HAP-1 (cell line): Measurements from ENCODE around the gene WIPI1.

Source experiments
- DNase-seq, 2 experiments: peaks; one replicate each; pipeline ENCODE4 v3.0.0-alpha.2; 2016 to 2020; ENCODE audit warnings: low spot score in 2 of 2
- H3K27me3 ChIP-seq: fragments of 250-450 bp; sonication (Bioruptor Pico); 2 replicates; pipeline ENCODE4 v1.5.1; 2020; ENCODE audit warnings: low read depth, mild to moderate bottlenecking, moderate library complexity
- H3K36me3 ChIP-seq: fragments of 250-450 bp; sonication (Bioruptor Pico); replicated peaks from 2 replicates; pipeline ENCODE4 v1.5.1; 2020; ENCODE audit warnings: mild to moderate bottlenecking
- H3K4me1 ChIP-seq: fragments of 250-450 bp; sonication (Bioruptor Pico); 2 replicates; pipeline ENCODE4 v1.5.1; 2020; ENCODE audit warnings: mild to moderate bottlenecking
- H3K4me3 ChIP-seq: fragments of 250-450 bp; sonication (Bioruptor Pico); 2 replicates; pipeline ENCODE4 v1.5.1; 2020; ENCODE audit warnings: mild to moderate bottlenecking, moderate library complexity
- H3K9me3 ChIP-seq: fragments of 250-450 bp; sonication (Bioruptor Pico); 2 replicates; pipeline ENCODE4 v1.5.1; 2020; ENCODE audit warnings: mild to moderate bottlenecking, moderate library complexity
- in situ Hi-C: fragments of 300-500 bp; cut with MboI; formaldehyde crosslinking; loops from 3 replicates; pipeline ENCODE4 v1.14.3; 2020; ENCODE audit warnings: low sequenced_read_pairs, inconsistent platforms, mixed read lengths

WIPI1 gene

GRCh38 chr17:68439656-68440290 lies 17.5 kb downstream of the WIPI1 start:
- no peaks in the 10 kb centered on the region; the same call in 1 of the 2 replicates for H3K4me1 ChIP-seq
- in situ Hi-C loops, result loop anchor here (10.0 kb wide), 1 partner anchor 175 kb away; no protein-coding TSS in a partner anchor
- no peak for DNase-seq
- no peak overlapping the region for H3K4me3 ChIP-seq
- H3K27me3 ChIP-seq, result no peaks in the 10 kb centered on the region
- H3K9me3 ChIP-seq, result no peaks in the 10 kb centered on the region
- H3K36me3 ChIP-seq, result no peaks in the 10 kb centered on the region

DNA sequence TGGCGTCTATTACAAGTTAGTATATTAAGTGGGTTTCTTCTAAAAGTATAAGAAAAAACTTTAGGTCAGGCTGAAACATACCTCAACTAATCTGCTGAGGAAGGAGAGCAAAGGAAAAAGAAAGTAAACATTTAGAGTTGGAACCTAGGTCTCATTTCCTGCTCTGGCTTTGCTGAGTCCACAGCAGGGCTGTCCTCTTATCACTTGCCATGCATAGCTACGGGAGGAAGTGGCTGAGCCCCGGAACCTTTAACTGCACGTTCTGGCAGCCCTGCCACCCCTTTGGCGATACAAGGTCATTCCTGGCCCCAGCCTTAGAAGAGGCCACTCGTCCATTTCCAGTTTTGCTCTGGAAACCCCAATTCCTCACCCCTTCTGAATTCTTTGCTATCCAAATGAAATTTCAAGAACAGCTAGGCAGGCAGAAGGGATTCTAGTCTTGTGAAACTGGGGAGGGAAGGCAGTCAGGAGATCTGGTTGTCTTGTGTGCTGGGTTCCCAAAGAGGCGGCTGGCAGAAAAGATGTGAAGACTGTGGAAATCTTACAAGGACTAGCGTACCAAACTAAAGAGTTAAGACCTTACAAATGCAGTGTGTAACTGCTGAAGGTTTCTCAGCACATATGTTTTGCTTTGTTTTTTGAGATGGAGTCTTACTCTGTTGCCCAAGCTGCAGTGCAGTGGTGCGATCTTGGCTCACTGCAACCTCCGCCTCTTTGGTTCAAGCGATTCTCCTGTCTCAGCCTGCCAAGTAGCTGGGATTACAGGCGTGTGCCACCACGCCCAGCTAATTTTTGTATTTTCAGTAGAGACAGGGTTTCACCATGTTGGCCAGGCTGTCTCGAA lies 19.1 kb downstream of the WIPI1 start:
- H3K4me3 ChIP-seq, result no peak overlapping the region
- no peaks in the 10 kb centered on the region; the same call in 1 of the 2 replicates for H3K4me1 ChIP-seq
- no peaks in the 10 kb centered on the region for H3K36me3 ChIP-seq
- in situ Hi-C loops, result loop anchor here (10.0 kb wide), 1 partner anchor 173 kb away; no protein-coding TSS in a partner anchor
- DNase-seq, result no peak
- H3K9me3 ChIP-seq, result no peaks in the 10 kb centered on the region
- no peaks in the 10 kb centered on the region for H3K27me3 ChIP-seq

DNA sequence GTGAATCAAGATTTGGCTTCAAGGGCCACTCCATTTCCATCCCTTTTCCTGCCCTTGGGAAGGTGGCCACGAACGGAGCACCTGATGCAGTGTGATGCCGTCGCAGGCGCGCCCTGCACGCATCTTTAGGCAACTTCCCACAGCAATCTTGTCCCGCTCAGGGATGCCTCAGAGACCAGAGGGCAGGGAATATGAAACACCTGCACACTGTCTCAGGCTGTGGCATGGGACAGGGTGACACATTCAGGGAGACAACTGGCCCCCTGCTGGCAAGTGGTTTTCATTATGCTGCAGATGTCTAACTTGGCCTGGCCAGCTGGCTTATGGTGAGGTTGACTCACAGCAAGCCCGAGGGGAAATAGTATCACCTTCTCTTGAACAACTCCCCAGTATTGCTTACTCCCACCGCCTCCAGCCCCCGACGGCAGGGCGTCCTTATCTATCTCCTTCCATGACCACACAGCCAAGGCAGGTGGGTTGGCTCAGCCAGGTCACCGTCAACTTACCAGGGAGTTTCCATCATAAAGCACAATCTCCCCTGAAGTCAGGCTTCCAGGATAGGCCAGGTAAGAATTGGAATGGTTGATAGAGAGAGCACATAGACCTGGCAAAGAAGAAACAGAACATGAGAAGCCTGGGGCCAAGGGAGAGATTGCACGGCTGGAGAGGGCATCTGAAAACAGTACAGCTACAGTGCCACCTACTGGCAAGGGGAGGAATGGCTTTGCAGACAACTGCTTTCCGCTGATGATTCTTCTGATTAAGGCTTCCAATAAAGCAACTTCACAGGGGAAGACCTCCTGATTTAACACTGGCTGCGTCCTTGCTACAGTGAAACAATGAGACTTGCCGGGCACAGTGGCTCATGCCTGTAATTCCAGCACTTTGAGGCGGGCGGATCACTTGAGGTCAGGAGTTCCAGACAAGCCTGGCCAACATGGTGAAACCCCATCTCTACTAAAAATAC lies 21.1 kb downstream of the WIPI1 start:
- Histone ChIP-seq H3K4me3 (no peak overlapping the region), H3K36me3 (no peaks in the 10 kb centered on the region), H3K9me3 (no peaks in the 10 kb centered on the region), H3K27me3 (no peaks in the 10 kb centered on the region), H3K4me1 (no peaks in the 10 kb centered on the region; the same call in 1 of the 2 replicates)
- peak; percentile 73 to 88 for DNase-seq
- in situ Hi-C loops, result loop anchor here (10.0 kb wide), 1 partner anchor 171 kb away; no protein-coding TSS in a partner anchor

DNA sequence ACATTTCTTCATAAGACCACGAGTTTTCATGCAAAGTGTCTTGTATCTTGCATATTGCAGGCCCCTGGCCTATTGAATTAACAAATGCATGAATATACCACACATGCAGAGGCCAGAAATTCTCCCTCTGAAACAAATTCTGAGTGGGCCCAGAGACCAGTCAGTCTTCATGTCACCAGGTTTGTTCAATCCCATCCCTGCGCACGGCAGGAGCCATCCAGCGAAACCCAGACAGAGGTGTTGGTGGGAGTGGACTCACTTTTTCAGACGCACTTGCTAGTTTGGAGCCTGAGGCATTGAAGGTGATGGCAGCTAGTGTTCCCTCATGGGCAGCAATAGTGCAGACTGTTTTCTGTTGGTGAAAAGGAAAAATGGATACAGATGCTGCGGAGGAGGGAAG lies 21.9 kb downstream of the WIPI1 start:
- Histone ChIP-seq H3K4me3 (no peak overlapping the region), H3K36me3 (no peaks in the 10 kb centered on the region), H3K4me1 (no peaks in the 10 kb centered on the region), H3K27me3 (no peaks in the 10 kb centered on the region), H3K9me3 (no peaks in the 10 kb centered on the region)
- in situ Hi-C loops, result loop anchor here (10.0 kb wide), 1 partner anchor 171 kb away; no protein-coding TSS in a partner anchor
- no peak for DNase-seq

DNA sequence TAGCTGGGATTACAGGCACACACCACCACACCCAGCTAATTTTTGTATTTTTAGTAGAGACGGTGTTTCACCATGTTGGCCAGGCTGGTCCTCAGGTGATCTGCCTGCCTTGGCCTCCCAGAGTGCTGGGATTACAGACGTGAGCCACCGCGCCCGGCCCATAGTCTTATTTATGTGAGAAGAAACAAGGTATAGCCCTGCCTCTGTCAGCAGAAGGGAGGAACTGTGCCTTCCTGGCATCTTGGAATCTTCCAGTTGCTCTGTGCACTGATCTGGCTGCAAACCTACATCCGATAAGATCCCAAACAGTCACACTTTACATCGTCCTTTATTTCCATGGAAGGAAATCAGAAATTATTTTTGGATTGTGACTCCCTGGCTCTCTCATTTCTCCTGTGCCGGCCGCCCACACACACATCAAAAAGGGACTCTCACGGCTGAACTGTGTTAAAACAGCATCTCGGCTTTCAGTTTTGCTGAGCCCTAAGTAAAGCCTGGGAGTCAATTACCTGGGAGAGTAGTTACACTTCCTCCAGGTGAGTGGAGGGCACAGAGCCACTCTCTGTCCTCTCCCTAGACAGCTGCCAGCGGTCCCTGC lies 23.3 kb downstream of the WIPI1 start:
- no peaks in the 10 kb centered on the region for H3K9me3 ChIP-seq
- H3K27me3 ChIP-seq, result no peaks in the 10 kb centered on the region
- no peaks in the 10 kb centered on the region for H3K4me1 ChIP-seq
- no peaks in the 10 kb centered on the region for H3K36me3 ChIP-seq
- H3K4me3 ChIP-seq, result no peak overlapping the region
- in situ Hi-C loops, result loop anchor here (10.0 kb wide), 1 partner anchor 169 kb away; no protein-coding TSS in a partner anchor
- no peak for DNase-seq

DNA sequence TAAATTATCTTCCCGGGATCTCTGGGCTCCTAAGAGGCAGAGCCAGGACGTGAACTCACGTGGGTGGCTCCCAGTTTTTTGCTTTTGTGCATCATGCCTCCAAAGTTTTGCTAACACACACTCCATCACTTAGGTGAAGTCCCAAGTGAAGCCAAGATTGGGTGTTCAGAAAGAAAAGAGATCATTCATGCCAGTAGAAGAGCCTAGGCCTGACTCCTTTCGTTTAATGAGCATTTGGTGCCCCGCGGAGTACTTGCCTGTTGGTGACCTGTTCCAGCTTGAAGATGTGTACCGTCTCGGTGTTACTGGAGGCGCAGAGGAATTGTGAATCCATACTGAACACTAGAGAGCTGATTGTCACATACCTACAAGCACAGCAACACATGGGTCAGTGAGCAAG lies 24.1 kb downstream of the WIPI1 start:
- H3K36me3 ChIP-seq, result no peaks in the 10 kb centered on the region
- DNase-seq, result no peak
- in situ Hi-C loops, result loop anchor here (10.0 kb wide), 1 partner anchor 168 kb away; no protein-coding TSS in a partner anchor
- no peaks in the 10 kb centered on the region for H3K27me3 ChIP-seq
- H3K4me3 ChIP-seq, result no peak overlapping the region
- H3K9me3 ChIP-seq, result no peaks in the 10 kb centered on the region
- no peaks in the 10 kb centered on the region for H3K4me1 ChIP-seq

GRCh38 chr17:68432086-68432864 lies 25.0 kb downstream of the WIPI1 start:
- DNase-seq, result no peak
- no peaks in the 10 kb centered on the region for H3K9me3 ChIP-seq
- H3K4me3 ChIP-seq, result no peak overlapping the region
- no peaks in the 10 kb centered on the region for H3K4me1 ChIP-seq
- no peaks in the 10 kb centered on the region for H3K27me3 ChIP-seq
- in situ Hi-C loops, result loop anchor here (10.0 kb wide), 1 partner anchor 167 kb away; no protein-coding TSS in a partner anchor
- H3K36me3 ChIP-seq, result no peaks in the 10 kb centered on the region

GRCh38 chr17:68431661-68432071 lies 25.6 kb downstream of the WIPI1 start:
- peak in 1 of 2 experiments; percentile 58 for DNase-seq
- Histone ChIP-seq H3K36me3 (no peaks in the 10 kb centered on the region), H3K4me1 (no peaks in the 10 kb centered on the region), H3K4me3 (no peak overlapping the region), H3K27me3 (no peaks in the 10 kb centered on the region), H3K9me3 (no peaks in the 10 kb centered on the region)
- in situ Hi-C loops, result loop anchor here (10.0 kb wide), 1 partner anchor 167 kb away; no protein-coding TSS in a partner anchor

DNA sequence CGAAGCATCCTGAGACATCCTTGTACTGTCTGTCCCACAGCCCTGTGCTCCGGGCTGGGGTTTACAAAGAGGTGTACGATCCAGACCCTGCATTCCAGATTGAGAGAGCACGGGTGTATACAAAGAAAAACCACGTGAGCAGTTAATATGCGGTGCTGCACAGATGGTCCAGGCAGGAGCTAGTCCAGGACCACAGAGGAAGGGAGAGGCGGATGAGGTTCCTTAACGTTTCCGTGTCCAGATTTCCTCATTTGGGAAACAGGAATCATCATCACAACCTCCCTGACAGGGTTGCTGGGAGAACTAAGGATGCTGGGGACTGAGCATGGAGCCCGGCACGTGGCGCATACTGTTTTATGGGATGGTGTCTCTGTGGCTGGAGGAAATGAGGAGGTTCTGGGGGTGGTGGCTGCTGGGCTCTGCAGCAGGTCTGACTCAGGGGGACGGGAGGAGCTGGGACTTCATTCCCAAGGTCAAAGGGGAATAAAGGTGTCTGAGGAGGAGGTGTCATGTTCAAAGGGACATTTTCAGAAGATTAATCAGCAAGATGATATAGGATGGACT lies 26.2 kb downstream of the WIPI1 start:
- no peaks in the 10 kb centered on the region for H3K27me3 ChIP-seq
- H3K4me3 ChIP-seq, result no peak overlapping the region
- no peaks in the 10 kb centered on the region for H3K4me1 ChIP-seq
- H3K9me3 ChIP-seq, result no peaks in the 10 kb centered on the region
- no peaks in the 10 kb centered on the region for H3K36me3 ChIP-seq
- no peak for DNase-seq
- in situ Hi-C loops, result loop anchor here (10.0 kb wide), 1 partner anchor 166 kb away; no protein-coding TSS in a partner anchor

DNA sequence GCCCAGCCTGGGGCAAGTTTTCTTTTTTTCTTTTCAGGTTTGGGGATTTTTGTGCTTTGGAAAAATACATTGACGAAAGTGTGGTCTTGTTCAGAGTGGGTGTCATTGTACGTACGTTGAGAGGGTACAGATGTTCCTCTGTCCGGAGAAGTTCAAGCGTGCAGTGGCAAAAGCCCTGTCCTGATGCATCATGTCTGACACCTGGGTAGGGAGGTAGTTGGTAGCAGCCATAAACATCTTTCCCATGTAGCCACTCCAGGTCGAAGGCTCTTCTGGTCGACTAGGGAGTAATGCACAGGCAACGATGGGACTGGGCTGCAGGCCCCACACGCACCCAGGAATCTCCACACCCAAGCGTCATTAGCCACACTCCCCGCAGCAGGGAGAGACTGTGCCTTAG lies 27.4 kb downstream of the WIPI1 start:
- Histone ChIP-seq H3K27me3 (no peaks in the 10 kb centered on the region), H3K9me3 (no peaks in the 10 kb centered on the region), H3K4me3 (no peak overlapping the region), H3K36me3 (no peaks in the 10 kb centered on the region), H3K4me1 (no peaks in the 10 kb centered on the region)
- in situ Hi-C loops, result loop anchor here (10.0 kb wide), 1 partner anchor 165 kb away; no protein-coding TSS in a partner anchor
- DNase-seq, result no peak

GRCh38 chr17:68428498-68429172 lies 28.7 kb downstream of the WIPI1 start:
- H3K4me3 ChIP-seq, result no peak overlapping the region
- no peak for DNase-seq
- in situ Hi-C loops, result no loop called here
- no peaks in the 10 kb centered on the region for H3K27me3 ChIP-seq
- H3K4me1 ChIP-seq, result no peaks in the 10 kb centered on the region
- H3K9me3 ChIP-seq, result no peaks in the 10 kb centered on the region
- no peaks in the 10 kb centered on the region for H3K36me3 ChIP-seq
